ENCODE measurements around the gene TRAPPC1.

TRAPPC1 gene

DNA sequence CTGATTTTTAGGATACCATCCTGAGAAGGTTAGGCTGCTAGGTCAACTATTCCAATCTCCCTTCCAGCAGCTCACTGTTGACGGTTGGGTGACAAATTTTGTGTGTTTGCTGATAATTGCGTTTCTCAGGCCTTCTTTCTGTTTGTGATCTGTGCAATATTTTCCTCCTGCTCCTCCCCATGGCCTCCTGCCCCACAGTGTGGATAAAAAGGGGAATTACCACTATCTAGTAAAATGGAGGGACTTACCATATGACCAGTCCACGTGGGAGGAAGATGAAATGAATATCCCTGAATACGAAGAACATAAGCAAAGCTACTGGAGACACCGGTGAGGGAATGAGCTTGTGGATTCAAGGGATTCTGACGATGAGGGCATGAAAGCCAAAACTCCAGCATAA, 34.0 kb downstream of the TRAPPC1 start:
- peak; percentile 41 for DNase-seq (ENCODE audit: low spot score)

- no peak for DNase-seq (ENCODE audit: low spot score)
Observed at GRCh38 chr17:7897090-7897489, 34.7 kb downstream of the TRAPPC1 start.

GRCh38 chr17:7894866-7895265, 36.9 kb downstream of the TRAPPC1 start:
- no peak for DNase-seq (ENCODE audit: low spot score)

DNA sequence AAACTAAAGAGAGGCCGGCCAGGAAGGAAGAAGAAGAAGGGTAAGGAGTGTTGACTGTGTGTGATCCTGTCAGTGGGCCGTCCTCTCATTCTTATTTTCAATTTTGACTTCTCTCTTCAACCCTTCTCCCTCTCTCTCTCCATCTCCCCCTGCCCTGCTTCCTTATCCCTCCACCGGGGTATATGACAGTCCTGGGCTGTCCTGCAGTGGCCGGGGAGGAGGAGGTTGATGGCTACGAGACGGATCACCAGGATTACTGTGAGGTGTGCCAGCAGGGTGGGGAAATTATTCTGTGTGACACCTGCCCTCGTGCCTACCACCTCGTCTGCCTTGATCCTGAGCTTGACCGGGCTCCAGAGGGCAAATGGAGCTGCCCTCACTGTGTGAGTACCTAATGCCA, 37.5 kb downstream of the TRAPPC1 start:
- DNase-seq (ENCODE audit: low spot score): no peak

GRCh38 chr17:7893187-7893880, 38.4 kb downstream of the TRAPPC1 start:
- no peak for DNase-seq (ENCODE audit: low spot score)

GRCh38 chr17:7889166-7889955, 42.4 kb downstream of the TRAPPC1 start:
- peak; percentile 94 for DNase-seq (ENCODE audit: low spot score)

GRCh38 chr17:7888184-7888920, 43.4 kb downstream of the TRAPPC1 start, which contains the start of gene CHD3:
TSS of gene CHD3 (plus strand) at chr17:7888789. CDS start at chr17:7889001, 212 bp downstream.
- DNase-seq (ENCODE audit: low spot score): no peak

GRCh38 chr17:7887482-7888183, 44.1 kb downstream of the TRAPPC1 start:
- peak; percentile 74 for DNase-seq (ENCODE audit: low spot score)

DNA sequence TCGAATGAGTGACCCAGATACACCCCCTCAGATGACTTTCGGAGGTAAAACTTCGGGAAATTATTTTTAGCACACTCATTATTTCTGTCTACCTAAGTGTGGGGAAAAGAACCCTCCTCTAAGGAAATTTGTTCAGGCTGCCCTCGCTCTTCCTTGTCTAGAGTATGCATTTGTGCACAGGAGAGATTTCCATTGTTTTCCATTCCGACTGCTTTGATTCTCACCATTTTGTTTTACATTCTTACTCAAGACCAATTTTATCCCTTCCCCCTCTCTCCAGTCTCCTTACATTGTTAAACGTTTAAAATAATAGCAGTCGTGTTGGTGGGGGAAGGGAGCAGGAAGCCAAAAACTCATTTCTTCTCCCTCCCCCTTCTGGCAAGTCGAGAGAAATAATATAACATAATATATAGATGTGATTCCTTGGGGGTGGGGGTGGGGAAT, 44.7 kb downstream of the TRAPPC1 start:
- no peak for DNase-seq (ENCODE audit: low spot score)

GRCh38 chr17:7886227-7887037, 45.3 kb downstream of the TRAPPC1 start:
- DNase-seq (ENCODE audit: low spot score): no peak

GRCh38 chr17:7885367-7886226, 46.1 kb downstream of the TRAPPC1 start:
- no peak for DNase-seq (ENCODE audit: low spot score)

- DNase-seq (ENCODE audit: low spot score): no peak
Observed at GRCh38 chr17:7884581-7885366, 47.0 kb downstream of the TRAPPC1 start.

- no peak for DNase-seq (ENCODE audit: low spot score)
Observed at GRCh38 chr17:7883781-7884386, 47.9 kb downstream of the TRAPPC1 start.

DNA sequence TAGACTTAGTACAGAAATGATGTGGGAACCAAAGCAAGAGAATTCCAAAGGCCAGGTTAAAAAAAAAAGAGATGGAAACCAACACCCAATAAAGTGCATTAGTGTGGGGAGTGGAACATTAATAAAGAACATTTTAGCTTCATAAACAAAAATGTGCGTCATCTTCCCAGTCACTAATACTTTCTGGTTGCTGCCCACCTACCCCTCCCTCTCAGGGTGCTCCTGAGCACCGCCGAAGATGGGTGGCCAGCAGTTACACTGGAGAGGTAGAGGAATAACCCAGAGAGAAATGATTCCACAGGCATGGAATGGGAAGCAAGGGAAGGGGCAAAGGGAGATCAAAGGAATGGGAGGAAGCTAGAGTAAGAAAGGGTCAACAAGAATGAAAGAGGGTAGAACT, 49.1 kb downstream of the TRAPPC1 start:
- no peak for DNase-seq (ENCODE audit: low spot score)

DNA sequence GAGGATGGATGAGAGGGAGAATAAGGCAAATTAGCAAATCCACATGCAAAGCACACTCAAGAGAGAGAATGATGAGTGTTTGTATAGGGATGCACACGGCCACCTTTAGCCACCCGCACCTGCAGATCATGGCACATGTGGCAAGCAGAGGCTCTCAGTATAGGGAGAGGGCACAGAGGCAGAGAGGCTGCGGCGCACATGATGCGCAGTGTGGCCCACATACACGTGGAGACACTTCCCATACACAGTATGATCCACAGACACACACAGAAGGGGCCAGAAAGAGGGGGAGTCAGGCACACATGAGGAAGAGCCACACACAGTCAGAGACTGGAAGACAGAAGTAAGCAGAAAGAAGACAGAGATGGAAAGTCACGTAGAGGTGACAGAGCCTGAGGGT, 49.7 kb downstream of the TRAPPC1 start:
- no peak for DNase-seq (ENCODE audit: low spot score)

GRCh38 chr17:7881276-7882054, 50.3 kb downstream of the TRAPPC1 start:
- peak; percentile 38 for DNase-seq (ENCODE audit: low spot score)

Measured in hematopoietic multipotent progenitor cell treated with erythropoietin and hydrocortisone succinate and interleukin-3 and kit ligand, for 15 days (in vitro differentiated cells).